ENCODE results near the gene ZNF800.
"Not testable (repeated sequence)": the region's sequence is repeated elsewhere in the genome, so short reads cannot be mapped to it uniquely, and the experiment has no call there.

ZNF800 gene, protein sequence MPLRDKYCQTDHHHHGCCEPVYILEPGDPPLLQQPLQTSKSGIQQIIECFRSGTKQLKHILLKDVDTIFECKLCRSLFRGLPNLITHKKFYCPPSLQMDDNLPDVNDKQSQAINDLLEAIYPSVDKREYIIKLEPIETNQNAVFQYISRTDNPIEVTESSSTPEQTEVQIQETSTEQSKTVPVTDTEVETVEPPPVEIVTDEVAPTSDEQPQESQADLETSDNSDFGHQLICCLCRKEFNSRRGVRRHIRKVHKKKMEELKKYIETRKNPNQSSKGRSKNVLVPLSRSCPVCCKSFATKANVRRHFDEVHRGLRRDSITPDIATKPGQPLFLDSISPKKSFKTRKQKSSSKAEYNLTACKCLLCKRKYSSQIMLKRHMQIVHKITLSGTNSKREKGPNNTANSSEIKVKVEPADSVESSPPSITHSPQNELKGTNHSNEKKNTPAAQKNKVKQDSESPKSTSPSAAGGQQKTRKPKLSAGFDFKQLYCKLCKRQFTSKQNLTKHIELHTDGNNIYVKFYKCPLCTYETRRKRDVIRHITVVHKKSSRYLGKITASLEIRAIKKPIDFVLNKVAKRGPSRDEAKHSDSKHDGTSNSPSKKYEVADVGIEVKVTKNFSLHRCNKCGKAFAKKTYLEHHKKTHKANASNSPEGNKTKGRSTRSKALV

DNA sequence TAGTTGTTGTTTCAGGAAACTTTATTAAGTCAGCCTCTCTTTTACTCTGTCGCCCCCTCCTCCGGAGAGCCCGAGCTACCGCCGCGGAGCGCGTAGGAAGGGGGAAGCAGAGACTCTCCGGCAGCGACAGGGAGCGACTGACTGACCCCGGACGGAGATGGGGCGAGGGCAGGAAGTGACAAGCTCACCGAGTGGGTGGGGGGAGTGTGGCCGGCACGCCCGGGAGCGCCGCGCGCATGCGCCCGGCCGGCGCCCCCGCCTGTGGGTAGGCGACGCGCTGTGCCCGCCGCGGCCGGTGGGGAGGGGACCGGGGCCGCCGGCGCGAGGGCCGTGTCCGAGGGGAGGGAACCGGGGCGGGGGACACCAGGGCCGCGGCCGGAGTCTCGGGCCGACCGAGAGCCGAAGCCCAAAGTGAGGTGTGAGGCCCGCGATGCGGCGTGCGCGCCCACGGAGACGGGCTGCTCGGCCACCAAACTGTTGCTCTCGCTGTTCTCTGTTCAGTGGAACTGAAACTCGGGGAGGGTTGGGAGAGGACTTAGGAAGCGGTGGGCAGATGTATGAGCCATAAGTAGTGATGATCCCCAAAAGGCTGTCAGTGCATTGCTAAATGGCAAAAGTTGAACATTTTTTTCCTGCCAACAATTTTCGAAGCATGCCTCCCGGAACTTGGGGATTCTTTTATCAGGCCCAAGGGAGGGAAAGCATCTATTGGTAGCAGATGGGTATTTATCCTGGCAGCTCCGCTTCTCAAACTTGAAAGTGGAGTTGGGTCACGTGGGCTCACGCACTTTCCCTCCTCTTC, at the start of gene ZNF800:
ZNF800 (minus strand) TSS at position 143 of the 802 bp plus-strand sequence. CDS start 1,151 bp downstream, outside the sequence.
- DNase-seq = peak; percentile 85 to 91

DNA sequence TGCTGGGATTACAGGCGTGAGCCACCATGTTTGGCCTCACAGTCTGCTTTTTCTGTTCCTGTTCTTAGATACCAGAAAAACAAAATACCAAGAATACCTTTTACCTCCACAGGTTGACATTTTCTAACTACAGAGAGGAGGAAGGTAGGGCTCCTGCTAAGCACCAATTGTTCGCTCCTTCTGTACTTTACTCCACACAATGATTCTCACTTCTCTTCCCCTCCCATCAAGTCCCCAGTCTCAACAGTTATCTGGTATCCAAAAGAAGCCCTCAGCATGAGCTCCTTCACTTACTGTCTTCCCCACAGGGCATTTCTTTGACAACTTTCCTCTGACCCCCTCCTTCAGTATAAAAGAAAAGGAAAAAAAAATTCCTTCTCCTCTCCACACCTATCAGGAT, 47.7 kb upstream of the ZNF800 start:
- DNase-seq = no peak

DNA sequence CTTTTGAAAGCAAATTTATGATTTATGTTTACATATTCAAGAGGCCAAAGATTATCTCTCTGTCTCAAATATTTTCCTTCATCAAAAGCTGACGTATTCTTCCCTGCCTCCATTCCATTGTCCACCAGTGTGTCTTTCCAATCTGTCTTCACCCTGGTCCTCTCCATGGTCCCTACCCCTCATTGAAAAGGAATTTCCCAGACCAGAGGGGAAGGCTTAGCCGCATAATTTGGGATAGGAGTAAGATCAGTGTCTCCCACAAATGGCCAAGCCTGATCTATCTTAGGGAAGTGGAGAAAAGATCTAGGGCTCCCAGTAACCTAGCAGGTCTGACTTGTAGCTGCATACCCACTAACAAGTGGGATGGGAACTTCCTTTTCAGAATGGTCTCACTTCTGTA, 46.3 kb upstream of the ZNF800 start:
- DNase-seq = no peak

DNA sequence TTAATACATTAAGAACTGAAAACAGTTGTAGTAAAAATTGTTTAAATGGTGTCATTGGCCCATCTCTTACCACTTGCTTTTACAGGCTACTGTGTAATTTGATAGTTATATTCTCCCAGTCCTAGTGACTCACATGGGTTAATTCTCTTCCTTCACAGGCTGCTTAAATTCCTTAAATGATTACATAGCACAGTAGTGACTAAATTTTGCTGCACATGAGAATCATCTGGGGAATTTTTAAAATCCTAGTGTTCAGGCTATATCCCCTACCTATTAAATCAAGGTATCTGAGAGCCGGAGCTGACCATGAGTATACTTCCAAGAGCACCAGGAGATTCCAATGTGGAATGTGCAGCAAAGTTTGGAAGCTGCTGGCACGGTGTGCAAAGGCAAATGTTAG, 45.3 kb upstream of the ZNF800 start:
- DNase-seq = no peak

DNA sequence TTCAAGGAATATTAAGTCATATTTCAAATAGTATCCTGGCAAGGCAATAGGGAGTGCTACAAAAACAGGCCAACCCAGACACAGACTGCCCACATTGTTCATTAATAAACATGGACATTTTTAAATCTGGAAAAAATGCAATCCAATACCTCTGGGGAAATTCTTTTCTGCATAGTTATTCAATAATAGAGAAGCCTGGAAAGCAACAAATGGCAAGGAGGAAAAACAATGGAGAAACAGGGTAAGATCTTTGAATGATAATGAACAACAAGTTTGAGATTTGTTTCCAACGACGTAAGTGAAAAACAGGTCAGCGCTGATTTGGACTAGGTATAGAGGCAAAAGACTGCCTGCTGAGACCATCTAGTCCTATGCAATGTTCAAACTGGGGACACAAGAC, 44.7 kb upstream of the ZNF800 start:
- no peak for DNase-seq

DNA sequence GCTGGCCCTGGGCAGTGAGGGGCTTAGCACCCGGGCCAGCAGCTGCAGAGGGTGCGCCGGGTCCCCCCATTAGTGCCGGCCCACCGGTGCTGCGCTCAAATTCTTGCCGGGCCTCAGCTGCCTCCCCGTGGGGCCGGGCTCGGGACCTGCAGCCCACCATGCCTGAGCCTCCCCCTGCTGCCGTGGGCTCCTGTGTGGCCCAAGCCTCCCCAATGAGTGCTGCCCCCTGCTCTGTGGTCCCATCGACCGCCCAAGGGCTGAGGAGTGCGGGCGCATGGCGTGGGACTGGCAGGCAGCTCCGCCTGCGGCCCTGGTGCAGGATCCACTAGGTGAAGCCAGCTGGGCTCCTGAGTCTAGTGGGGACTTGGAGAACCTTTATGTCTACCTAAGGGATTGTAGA, 36.8 kb upstream of the ZNF800 start:
- not testable (repeated sequence) for DNase-seq

DNA sequence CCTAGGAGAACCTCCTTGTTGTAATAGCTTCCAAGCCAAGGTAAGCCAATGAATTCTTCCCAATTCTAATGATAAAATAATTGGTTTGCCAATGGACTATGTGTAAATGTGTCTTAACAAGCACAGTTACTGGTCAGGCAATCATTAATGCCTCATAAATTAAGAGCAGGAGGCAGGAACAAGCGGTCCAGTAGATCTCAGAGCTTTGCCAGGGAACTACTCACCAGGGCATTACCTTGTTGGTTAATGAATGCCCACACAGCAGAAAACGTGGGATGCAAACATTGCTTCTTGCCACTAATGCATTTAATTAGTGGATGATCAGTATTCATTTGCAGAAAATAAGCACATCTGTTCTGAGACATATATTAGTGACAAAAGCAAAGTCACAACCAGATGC, 26.7 kb upstream of the ZNF800 start:
- no peak for DNase-seq

DNA sequence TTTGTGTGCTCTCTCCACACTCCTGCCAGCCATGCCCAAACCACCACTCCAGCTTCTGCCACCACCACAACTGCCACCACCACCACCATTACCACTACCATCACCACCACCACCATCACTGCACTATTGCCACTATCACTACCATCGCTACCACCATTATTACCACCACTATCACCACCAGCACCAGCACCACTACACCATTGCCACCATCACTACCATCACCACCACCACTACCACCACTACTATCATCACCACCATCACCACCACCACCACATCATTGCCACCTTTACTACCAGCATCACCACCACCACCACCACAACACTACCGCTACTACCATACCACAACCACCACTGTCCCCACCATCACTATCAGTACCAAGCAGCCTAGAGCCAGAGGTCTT, 26.0 kb upstream of the ZNF800 start:
- DNase-seq = no peak

DNA sequence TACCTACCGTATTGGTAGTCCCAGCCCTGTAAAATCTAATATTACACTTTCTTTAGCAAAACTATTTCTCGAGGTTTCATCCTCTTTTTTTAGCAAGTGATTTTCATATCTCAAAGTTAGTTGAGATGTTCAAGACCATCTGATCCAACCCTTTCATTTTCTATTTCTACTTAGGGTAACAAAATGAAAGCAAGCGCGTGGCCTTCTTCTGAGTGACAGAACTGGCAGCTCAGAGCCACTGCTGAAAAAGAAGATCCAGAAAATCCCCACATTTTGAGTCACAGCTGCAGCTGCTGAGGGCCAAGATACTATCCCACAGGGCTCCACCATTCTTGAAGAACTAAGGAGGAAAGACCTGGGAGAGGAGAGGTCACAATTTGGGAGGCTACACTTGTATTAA, 24.8 kb upstream of the ZNF800 start:
- no peak for DNase-seq

DNA sequence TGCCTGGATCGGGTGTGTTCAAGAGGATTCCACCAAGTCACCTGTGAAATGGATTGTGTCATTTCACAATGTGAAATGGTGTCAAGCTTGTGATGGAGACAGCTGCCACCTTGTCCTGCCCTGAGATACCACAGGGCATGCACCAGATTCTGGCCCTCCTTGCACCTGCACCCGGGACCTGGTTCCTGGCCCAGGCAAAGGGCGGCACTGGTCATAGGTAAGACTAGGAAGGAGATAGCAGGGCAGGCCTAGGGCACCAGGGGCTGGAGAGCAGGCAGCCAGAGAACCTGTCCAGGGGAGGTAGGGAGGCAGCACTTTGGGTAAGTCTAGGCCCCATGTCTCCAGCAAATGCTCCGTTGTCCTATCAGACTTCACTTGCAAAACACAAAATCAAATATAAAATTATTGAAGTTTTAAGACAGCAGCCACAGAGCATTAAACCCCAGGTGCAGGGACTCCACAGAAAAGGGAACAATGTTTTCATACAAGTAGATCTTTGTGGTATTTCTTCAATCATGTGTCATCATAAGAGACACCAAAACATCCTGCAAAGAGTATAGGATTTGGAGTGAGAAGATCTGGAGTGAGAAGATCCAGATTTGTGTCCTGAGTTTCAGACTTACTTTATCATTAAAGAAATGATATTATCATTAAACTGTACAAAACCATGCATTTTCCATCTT, 22.7 kb upstream of the ZNF800 start:
- no peak for DNase-seq

DNA sequence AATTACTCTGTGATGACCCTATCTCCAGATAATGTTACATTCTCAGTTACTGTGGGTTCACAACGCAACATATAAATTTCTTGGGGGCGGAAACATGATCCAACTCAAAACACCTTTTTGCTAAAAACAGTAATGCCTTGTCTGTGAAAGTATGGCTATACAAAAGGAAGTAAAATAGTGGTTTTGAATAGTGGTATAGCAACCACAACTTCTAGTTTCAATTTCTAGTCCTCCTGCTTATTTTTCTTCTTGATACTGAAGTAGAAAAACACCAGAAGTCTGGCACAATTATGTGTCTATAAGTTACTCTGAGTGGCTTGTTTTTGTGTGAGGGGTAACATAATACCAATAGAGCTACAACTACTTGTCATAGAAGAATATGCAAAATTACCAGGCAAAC, 21.5 kb upstream of the ZNF800 start:
- DNase-seq = no peak

DNA sequence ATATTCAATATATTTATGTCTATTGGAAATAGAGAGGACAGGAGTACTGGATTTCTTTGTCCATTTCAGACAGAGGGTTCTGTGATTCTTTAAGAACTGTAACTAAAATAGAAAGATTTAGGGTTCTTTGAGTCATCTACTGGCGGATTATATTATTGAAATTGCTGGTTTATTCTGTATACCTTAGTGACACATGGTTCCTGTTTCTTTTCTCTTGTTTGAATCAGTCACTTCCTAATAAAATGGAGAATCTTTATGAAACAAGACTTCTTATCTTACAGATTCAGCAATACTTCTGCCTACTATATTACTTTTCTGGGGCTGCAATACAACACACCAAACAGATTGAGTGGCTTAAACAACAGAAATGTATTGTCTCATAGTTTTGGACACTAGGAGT, 20.8 kb upstream of the ZNF800 start:
- no peak for DNase-seq

DNA sequence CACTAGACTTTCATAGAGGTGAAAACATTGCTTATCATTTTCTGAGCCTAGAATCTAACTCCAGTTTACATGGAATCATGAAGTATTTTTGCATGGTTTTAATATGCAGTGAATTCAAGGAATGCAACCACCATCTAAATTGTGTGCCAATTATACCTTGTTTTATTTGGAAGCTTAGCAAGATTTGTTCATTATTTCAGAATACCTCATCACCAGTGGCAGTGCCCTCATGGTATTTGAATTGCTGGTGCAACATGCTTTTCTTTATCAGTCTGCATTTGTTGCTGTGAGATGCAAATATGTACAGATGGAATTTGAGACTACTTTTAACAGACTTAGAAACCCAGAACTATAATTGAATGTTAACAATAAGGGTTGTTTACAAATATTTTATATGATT, 18.7 kb upstream of the ZNF800 start:
- DNase-seq = no peak

DNA sequence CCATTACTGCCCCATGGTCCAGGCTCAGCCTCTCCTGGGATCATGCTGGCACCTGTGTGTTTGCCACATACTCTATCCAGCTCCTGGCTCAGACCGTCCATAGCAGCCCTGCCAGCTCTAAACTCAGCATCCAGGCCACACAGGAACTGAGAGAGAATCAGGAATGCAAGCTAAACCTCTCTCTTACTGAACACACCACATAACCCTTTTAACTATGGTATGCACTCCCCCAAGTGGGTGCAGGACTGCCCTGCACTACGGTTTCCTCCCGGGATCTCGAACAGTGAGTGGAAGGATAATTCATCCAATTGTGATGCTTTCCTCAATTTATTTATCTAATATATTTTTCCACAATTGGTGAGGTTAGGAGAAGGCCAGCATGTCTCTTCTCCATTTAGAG, 17.1 kb upstream of the ZNF800 start:
- DNase-seq = no peak

DNA sequence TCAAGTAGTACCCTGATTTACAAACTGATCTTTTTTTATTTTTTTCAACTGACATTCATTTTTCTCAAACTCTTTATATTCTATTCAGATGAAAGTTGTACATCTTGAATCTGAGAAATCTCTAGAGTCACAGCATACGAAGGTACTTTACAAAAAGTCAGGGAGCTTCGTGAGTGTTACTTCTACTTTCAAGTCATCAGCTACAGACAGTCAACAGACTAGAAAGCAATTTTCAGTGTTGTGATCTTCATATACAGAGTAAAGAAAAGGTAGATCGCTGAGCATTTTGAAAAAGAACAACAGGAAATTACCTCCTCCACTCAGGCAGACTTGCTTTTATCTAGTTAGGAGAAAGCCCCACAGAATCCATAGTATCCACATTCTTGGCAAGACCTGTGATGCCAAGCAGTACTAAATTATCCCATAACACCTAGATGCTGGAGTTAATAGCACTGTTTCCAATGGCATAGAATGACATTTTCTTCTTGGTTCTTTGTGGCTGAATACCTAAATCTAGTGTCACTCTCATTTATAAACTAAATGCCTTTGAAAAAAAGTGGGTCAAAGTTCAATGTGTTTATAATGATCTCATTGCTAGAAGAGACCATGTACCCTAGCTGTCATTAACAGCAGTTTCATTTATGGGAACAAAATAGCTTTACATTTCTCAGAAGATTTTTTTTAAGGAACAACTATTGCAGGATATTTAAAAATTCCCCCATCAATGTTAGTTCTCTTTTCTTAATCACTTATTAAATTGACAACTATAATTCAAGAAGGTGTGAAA, 12.0 kb upstream of the ZNF800 start:
- no peak for DNase-seq

DNA sequence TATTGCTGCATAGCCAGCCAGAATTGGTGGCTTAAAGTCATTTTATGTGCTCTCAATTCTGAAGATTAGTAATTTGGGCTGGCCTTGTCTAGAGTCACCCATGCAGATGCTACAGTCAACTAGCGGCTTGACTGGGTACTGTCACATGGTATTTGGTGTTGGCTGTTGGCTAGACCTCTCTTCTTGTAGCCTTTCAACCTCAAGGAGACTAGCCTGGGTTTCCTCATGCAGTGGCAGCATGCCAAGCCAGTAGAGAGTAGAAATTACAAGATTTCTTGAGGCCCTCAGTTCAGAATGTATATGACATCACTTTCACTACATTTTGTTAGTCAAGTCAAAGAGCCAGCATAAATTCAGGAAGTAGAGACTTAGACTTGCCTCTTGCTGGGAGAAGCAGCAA, 3.7 kb upstream of the ZNF800 start:
- peak; percentile 39 to 61 for DNase-seq

DNA sequence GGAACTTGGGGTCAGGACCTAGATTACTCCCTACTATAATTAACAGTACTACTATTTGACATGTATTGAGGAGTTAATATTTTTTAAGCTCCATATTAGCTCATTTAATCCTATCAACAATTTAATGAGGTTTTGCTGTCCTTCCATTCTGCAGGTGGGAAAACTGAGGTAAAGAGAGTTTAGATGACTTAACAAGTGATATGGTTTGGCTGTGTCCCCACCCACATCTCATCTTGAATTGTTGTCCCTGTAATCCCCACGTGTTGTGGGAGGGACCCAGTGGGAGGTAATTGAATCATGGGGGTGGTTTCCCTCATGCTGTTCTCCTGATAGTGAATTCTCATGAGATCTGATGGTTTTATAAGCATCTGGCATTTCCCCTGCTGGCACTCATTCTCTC, 2.6 kb upstream of the ZNF800 start:
- peak in 1 of 2 experiments; percentile 28 for DNase-seq

DNA sequence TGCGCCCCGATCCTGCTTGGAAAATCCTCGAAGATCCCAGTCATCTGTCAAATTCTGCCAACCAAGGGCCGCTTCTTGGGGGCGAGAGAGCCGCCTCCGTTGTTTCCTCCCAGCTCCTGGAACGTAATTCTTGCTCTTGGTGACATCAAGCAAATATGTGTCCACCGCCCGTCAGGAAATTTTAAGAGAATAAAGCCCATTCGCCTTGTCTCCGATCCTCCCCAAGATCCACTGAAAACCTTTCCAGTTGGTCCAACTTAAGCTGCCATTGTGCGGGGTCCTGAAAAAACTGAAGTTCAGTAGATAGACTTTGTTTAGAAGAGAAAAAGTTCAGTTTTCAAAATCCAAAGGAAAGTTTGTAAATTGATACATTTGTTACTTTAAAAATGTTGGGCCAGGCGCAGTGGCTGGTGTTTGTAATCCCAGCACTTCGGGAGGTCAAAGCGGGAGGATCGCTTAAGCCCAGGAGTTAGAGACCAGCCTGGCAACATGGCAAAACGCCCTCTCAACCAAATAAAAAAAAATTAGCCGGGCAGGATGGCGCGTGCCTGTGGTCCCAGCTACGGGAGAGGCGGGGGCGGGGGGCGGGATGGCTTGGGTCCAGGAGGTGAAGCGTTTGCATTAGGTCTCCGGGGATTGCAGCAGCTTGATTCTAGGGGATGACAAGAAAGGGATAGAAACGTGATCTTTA, 1.0 kb upstream of the ZNF800 start:
- DNase-seq = no peak

DNA sequence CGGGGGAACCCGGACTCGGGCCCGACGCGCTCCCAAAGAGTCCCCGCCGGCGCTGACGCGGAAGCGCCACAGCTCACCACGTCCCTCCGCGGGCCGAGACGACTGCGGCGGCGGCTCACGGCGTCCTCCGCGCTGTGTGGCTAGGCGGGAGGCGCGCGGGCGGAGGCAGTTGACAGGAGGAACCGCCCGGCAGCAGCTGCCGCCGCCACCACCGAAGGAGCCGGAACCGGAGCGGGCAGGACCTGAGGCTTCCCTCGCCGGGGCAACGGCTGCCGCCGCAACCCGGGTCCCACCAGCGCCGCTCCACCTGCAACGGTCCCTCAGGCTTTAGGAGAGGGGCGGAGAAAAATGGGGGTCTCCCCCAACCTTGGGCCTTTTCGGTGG, 334 bp downstream of the ZNF800 start:
- DNase-seq = peak; percentile 67

DNA sequence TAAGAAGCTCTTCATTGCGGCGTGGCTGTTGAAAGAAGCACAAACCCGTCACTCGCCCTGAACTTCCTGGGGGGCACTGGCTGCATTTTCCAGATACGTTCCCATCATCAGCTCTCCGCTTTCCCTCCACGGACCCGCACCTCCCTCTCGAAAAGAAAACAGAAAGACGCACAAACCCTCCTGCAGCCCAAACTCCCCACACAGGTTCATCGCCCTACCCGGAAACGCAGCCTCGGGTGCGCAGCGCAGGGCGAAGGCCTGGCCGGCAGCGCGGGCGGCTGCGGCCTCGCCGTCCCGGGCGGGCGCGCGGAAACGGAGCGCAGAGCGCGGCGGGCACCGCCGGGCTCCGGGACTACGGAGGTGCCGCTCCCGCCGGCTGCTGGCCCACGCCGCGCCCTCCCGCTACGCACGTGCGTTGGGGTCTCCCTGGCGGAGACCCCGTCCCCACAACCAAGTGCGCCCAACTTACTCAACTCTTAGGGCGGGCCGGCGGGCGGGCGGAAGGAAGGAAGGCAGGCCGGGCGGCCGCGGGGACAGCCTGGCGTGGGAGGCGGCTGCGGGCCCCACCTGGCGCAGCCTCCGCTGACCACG, 822 bp downstream of the ZNF800 start:
- peak; percentile 52 to 60 for DNase-seq

All from activated CD4-positive, alpha-beta T cell treated with anti-CD3 and anti-CD28 coated beads, Interleukin-2, amount 50 U/mL, for 48 hours (primary cell).